GM12878 (cell line): ENCODE data around the gene BBS1. TPM values are rescaled to one million over a fixed set of nuclear protein-coding genes. Genes with fewer than 3 reads are reported as not detected.

ENCODE experiments used
- ATAC-seq: fragments of 200-7000 bp; cut with Tn5 transposase; 3 replicates; pipeline ENCODE4 v1.9.1; 2020; ENCODE audit warnings: mild to moderate bottlenecking, moderate library complexity
- BruUV-seq: library from RNA; stranded (reverse); fragments of 400-500 nt; replicated peaks from 2 replicates; lab custom pipeline; 2021; lab: Mats Ljungman, UMichigan
- CTCF ChIA-PET: fragments of 300-600 bp; sonication (Branson Sonifier 250); formaldehyde crosslinking; extraction: SDS; loops from one replicate; lab custom pipeline; 2021; ENCODE audit warnings: inconsistent platforms; lab: Yijun Ruan, JAX
- POLR2A ChIA-PET: fragments of 350-600 bp; formaldehyde crosslinking; extraction: SDS; loops from one replicate; lab custom pipeline; 2021; ENCODE audit warnings: inconsistent platforms; lab: Charles Lee
- RAD21 ChIA-PET: fragments of 300-600 bp; sonication (Branson Sonifier 250); formaldehyde crosslinking; loops from one replicate; lab custom pipeline; 2023; ENCODE audit warnings: antibody characterized with exemption; ENCODE audit not compliant: unreplicated experiment; lab: Charles Lee
- SMC1A ChIA-PET: fragments of 300-600 bp; sonication (Branson Sonifier 250); formaldehyde crosslinking; loops from one replicate; lab custom pipeline; 2023; ENCODE audit not compliant: unreplicated experiment, uncharacterized antibody; lab: Charles Lee
- DNase-seq: peaks from one replicate; pipeline ENCODE4 v3.0.0-alpha.2; 2011; ENCODE audit warnings: low read depth, low spot score
- FAIRE-seq: peaks from 3 replicates; lab custom pipeline; 2011; peaks lifted over from hg19 to GRCh38; lab: Jason Lieb, UNC
- H2AFZ ChIP-seq: 2 replicates; pipeline ENCODE4 v1.6.0; 2011; ENCODE audit warnings: low read depth, low read length, control low read depth; ENCODE audit not compliant: control insufficient read depth
- H3K27ac ChIP-seq: 2 replicates; pipeline ENCODE4 v1.5.1; 2011; ENCODE audit warnings: control low read depth; ENCODE audit not compliant: control insufficient read depth, insufficient read depth
- H3K27me3 ChIP-seq, 2 experiments: replicated peaks in 1 of 2; 2 replicates each; pipeline versions ENCODE4 v1.6.0 to v1.6.1; 2011; ENCODE audit warnings: low read length in 1 of 2; ENCODE audit not compliant: control insufficient read depth in 2 of 2, insufficient read depth in 2 of 2
- H3K36me3 ChIP-seq, 2 experiments: 2 replicates each; pipeline ENCODE4 v1.5.1; 2011; ENCODE audit warnings: low read length in 1 of 2; ENCODE audit not compliant: control insufficient read depth in 2 of 2, insufficient read depth in 2 of 2
- H3K4me1 ChIP-seq: 2 replicates; pipeline ENCODE4 v1.6.1; 2011; ENCODE audit warnings: mild to moderate bottlenecking, low read length, moderate library complexity, mixed read lengths; ENCODE audit not compliant: control insufficient read depth, insufficient read depth
- H3K4me2 ChIP-seq: 2 replicates; pipeline ENCODE4 v1.6.0; 2011; ENCODE audit warnings: control low read depth; ENCODE audit not compliant: control insufficient read depth, insufficient read depth
- H3K4me3 ChIP-seq: fragments of 200-600 bp; sonication (generic); 2 replicates; pipeline ENCODE4 v1.5.1; 2016
- H3K79me2 ChIP-seq: 2 replicates; pipeline ENCODE4 v1.6.0; 2011; ENCODE audit warnings: low read length; ENCODE audit not compliant: control insufficient read depth, insufficient read depth
- H3K9ac ChIP-seq: 2 replicates; pipeline ENCODE4 v1.8.0; 2011; ENCODE audit warnings: low read length, control low read depth, mixed read lengths; ENCODE audit not compliant: control insufficient read depth, insufficient read depth
- H3K9me3 ChIP-seq: replicated peaks from 3 replicates; pipeline ENCODE4 v1.5.1; 2011; ENCODE audit warnings: mild to moderate bottlenecking, low read length; ENCODE audit not compliant: control insufficient read depth, insufficient read depth
- H4K20me1 ChIP-seq: 2 replicates; pipeline ENCODE4 v1.6.0; 2011; ENCODE audit not compliant: control insufficient read depth, insufficient read depth
- ATF2 ChIP-seq: IDR thresholded peaks from 2 replicates; pipeline ENCODE4 v1.6.1; 2012; ENCODE audit warnings: low read length, inconsistent platforms
- ATF3 ChIP-seq: IDR thresholded peaks from 2 replicates; pipeline ENCODE4 v1.6.1; 2011; ENCODE audit warnings: low read depth, mild to moderate bottlenecking, low read length, moderate library complexity, borderline replicate concordance; ENCODE audit errors: extremely low read depth
- CHD4 ChIP-seq: fragments of 200-600 bp; sonication (generic); IDR thresholded peaks from 2 replicates; pipeline ENCODE4 v1.6.1; 2016; ENCODE audit warnings: mild to moderate bottlenecking
- EED ChIP-seq: sonication (generic); IDR thresholded peaks from 2 replicates; pipeline ENCODE4 v1.6.1; 2016; ENCODE audit warnings: antibody characterized with exemption, low read depth
- JUND ChIP-seq: IDR thresholded peaks from 2 replicates; pipeline ENCODE4 v1.6.1; 2012; ENCODE audit warnings: low read depth, mild to moderate bottlenecking, low read length, improper control_type of control experiment, moderate library complexity
- NR2C2 ChIP-seq: IDR thresholded peaks from 2 replicates; pipeline ENCODE4 v1.6.1; 2011; ENCODE audit warnings: borderline replicate concordance, low read depth; ENCODE audit not compliant: control insufficient read depth, insufficient read length
- RAD21 ChIP-seq: IDR thresholded peaks from 2 replicates; pipeline ENCODE4 v1.6.1; 2011; ENCODE audit warnings: mild to moderate bottlenecking, low read depth, low read length, moderate library complexity; ENCODE audit not compliant: insufficient read depth
- RFX5 ChIP-seq: IDR thresholded peaks from 2 replicates; pipeline ENCODE4 v1.6.1; 2011; ENCODE audit warnings: low read depth, low read length, improper control_type of control experiment
- SKIL ChIP-seq: fragments of 450-650 bp; IDR thresholded peaks from 2 replicates; pipeline ENCODE4 v1.6.1; 2017; ENCODE audit warnings: mild to moderate bottlenecking, low read depth, inconsistent platforms; ENCODE audit not compliant: poor library complexity, severe bottlenecking
- SMARCA5 ChIP-seq: fragments of 450-650 bp; IDR thresholded peaks from 2 replicates; pipeline ENCODE4 v1.6.1; 2017; ENCODE audit warnings: mild to moderate bottlenecking
- SREBF1 ChIP-seq: IDR thresholded peaks from 2 replicates; pipeline ENCODE4 v1.6.1; 2012; ENCODE audit warnings: mild to moderate bottlenecking, low read length
- ZBTB4 ChIP-seq: fragments of 450-650 bp; formaldehyde crosslinking; IDR thresholded peaks from 2 replicates; pipeline ENCODE4 v1.4.0; 2022; ENCODE audit warnings: mild to moderate bottlenecking, moderate library complexity
- ZBTB40 ChIP-seq: fragments of 450-650 bp; IDR thresholded peaks from 2 replicates; pipeline ENCODE4 v1.6.1; 2016; ENCODE audit warnings: mild to moderate bottlenecking, moderate library complexity, borderline replicate concordance
- WGBS: methylation state at CpG from one replicate; pipeline ENCODE4 v1.1.6; 2016; ENCODE audit warnings: low lambda C conversion rate; ENCODE audit not compliant: insufficient replicate concordance, insufficient coverage; ENCODE audit errors: missing lambda C conversion rate; 5-methylcytosine and 5-hydroxymethylcytosine counted together
- in situ Hi-C: fragments of 300-500 bp; cut with MboI; formaldehyde crosslinking; loops from 9 replicates; pipeline ENCODE4 v1.14.3; 2018; ENCODE audit warnings: mixed read lengths
- intact Hi-C: fragments of 100-400 bp; cut with micrococcal nuclease; formaldehyde crosslinking; loops from one replicate; pipeline ENCODE4 v1.14.2; 2022; ENCODE audit not compliant: unreplicated experiment
- polyA plus RNA-seq, 11 experiments: library from polyadenylated mRNA; depleted of rRNA in 4 of 11; unstranded in 6 of 11; stranded (reverse) in 5 of 11; fragments of >200 nt; fragmentation: Nextera tagmentation in 4 of 11; fragmentation: Illumina TruSeq in 1 of 11; extraction: Ambion mirVana in 4 of 11; extraction: Trizol in 1 of 11; gene quantifications; 1 replicate in 1 of 11; 2 replicates in 10 of 11; pipeline versions ENCODE4 v1.2.1 to v1.2.3, GENCODE V29; 2011 to 2016; ENCODE audit warnings: inconsistent platforms in 2 of 11, missing spikeins in 2 of 11, low read depth in 1 of 11
- total RNA-seq, 4 experiments: library from RNA; depleted of rRNA in 3 of 4; stranded (reverse); fragments of >200 nt in 3 of 4; fragmentation: Illumina TruSeq in 1 of 4; extraction: Trizol in 1 of 4; gene quantifications; 2 replicates each; pipeline versions ENCODE4 v1.2.1 to v1.2.3, GENCODE V29; 2013 to 2021

BBS1 gene
- total and polyA plus RNA-seq, 10 of the 15 experiments (the other 5 are each of a cell fraction or from before 2014, with no cell fraction given): 2.5 to 14.7 (median 8.7) TPM

GRCh38 chr11:66567787-66568123 lies 57.3 kb downstream of the BBS1 start:
- ChIA-PET POLR2A (interaction anchor here (1.2 kb wide), 2 partner anchors 26 to 111 kb away, joined by 3 read pairs; no protein-coding TSS in a partner anchor), CTCF (interaction anchor here (0.7 to 2.5 kb wide), 3 partner anchors 12 to 110 kb away, joined by 3 to 10 read pairs (median 4); partner anchors contain the start of genes CCDC87, CCS and RBM4B), SMC1A (interaction anchor here (1.4 to 1.9 kb wide), 2 partner anchors 10 to 22 kb away, joined by 3 to 4 read pairs; partner anchors contain the start of gene ZDHHC24), RAD21 (no interaction called here)
- ATAC-seq (no peak), FAIRE-seq (no peak), DNase-seq (no peak)
- H4K20me1 ChIP-seq: no peaks in the 10 kb centered on the region
- BruUV-seq: no TSS peak
- H3K4me3 ChIP-seq: no peak overlapping the region; the same call in 1 of the 2 replicates
- intact Hi-C loops (no loop called here), in situ Hi-C loops (no loop called here)
- H3K27me3 ChIP-seq: peaks cover 0 to 6% of the 10 kb centered on the region in 2 experiments; a peak in 3 of 4 replicates
- no peak overlapping the region for H2AFZ ChIP-seq
- no peaks in the 10 kb centered on the region for H3K79me2 ChIP-seq
- H3K4me2 ChIP-seq: peak overlapping the region; percentile 75; the same call in 1 of the 2 replicates
- H3K4me1 ChIP-seq: no peaks in the 10 kb centered on the region
- H3K36me3 ChIP-seq: no peaks in the 10 kb centered on the region
- H3K9ac ChIP-seq: no peak overlapping the region
- no peaks in the 10 kb centered on the region for H3K9me3 ChIP-seq
- no peak overlapping the region for H3K27ac ChIP-seq
- WGBS: 66% methylated on average over 15 of the region's 15 CpGs
- TF ChIP-seq SKIL (no peak), NR2C2 (no peak), JUND (no peak), ATF2 (no peak), ATF3 (no peak), EED (no peak), SREBF1 (no peak), RAD21 (no peak), SMARCA5 (no peak), CHD4 (no peak), ZBTB40 (no peak), ZBTB4 (CRISPR knock-in tag) (no peak), RFX5 (no peak)
